ENCODE data around the gene GIPC1.

GRCh38 chr19:14526423-14526822 lies 30.5 kb upstream of the GIPC1 start:
- TF ChIP-seq POLR2A (IDR thresholded peaks at IDR 0.05; ENCODE audit: low read depth, low read length) = no peak
- TF ChIP-seq CTCF (conservative IDR thresholded peaks at IDR 0.05; ENCODE audit: low read depth, low read length) = no peak
- no peak for TF ChIP-seq CEBPB (IDR thresholded peaks at IDR 0.05; ENCODE audit: low read depth, low read length)
- TF ChIP-seq RAD21 (IDR thresholded peaks at IDR 0.05; ENCODE audit: low read length) = no peak
- TF ChIP-seq SMC3 (IDR thresholded peaks at IDR 0.05; ENCODE audit: low read depth, low read length) = no peak
- no peak for TF ChIP-seq RFX5 (IDR thresholded peaks at IDR 0.05; ENCODE audit: low read depth, low read length)
- no peak for TF ChIP-seq BHLHE40 (IDR thresholded peaks at IDR 0.05; ENCODE audit: low read depth, low read length)
- no peak for TF ChIP-seq FOS (IDR thresholded peaks at IDR 0.05; ENCODE audit: low read depth, low read length)
